ENCODE measurements around the gene IRX2. TPM values are rescaled to one million over a fixed set of nuclear protein-coding genes. Genes with fewer than 3 reads are reported as not detected.

IRX2 gene
- total RNA-seq, 3 donors from 2014 or later, result 0.13 to 0.14 TPM; not detected in 1

DNA sequence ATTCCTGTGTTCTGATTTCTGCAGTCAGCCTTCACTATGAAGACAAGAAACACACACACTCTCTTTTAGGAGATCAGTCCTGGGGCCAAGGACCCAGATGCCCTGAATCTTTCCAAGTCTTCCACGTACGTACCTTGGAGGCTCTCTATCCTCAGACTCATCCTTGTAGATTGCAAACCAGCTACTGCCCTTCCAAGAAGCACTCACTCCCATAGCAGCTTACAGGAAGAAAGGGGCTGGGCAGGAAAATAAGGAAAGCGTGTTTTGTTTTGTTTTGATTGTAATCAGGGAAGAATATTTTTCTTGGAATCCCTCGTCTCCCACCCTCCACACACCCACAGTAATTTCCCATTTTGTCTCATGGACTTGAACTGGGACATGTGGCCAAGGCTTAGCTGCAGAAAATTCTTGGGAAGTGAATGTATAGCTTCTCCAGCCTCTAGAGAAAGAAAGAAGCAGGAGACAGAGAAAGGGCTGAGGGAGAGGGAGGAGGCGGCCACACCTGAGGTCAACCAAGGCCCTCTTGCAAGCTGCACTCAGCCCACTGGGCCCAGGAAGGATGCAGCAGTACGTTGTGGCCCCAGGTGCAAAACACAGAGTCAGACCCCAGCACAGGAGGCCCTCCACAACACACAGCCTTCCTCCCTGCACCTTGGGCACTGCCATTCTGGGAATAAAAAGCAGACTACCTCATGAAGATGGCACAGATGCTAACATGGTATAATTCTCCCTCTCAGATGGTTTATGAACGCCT lies 29.9 kb downstream of the IRX2 start:
- Mint-ChIP-seq H3K4me3 (no peak overlapping the region), H3K27me3 (ENCODE audit: low read depth) (no peaks in the 10 kb centered on the region), H3K36me3 (ENCODE audit: insufficient read depth) (no peaks in the 10 kb centered on the region), H3K4me1 (ENCODE audit: low read depth) (no peaks in the 10 kb centered on the region), H3K9me3 (no peaks in the 10 kb centered on the region)
- no peak for DNase-seq
- ATAC-seq, result no peak

DNA sequence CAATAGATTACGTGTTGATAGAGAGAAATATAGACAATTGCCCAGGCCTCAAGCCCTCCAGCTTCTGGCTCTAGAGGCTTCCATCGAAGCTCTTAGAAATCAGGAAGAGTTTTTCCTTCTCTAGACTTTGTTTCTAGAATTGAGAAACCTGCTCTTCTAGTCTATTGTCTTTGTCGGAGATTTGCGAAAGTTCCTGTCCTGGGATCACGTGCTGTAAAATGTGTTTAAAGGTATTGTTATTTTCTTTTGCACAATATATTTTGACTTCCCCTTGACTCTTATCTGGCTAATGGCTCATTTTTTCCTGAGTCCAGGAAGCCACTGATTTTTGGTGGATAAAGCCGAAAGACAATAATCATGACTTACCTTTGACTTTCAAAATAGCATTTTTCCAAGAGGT lies 32.1 kb downstream of the IRX2 start:
- no peak for ATAC-seq
- DNase-seq, result no peak
- H3K9me3 Mint-ChIP-seq, result no peaks in the 10 kb centered on the region
- H3K4me1 Mint-ChIP-seq (ENCODE audit: low read depth), result no peaks in the 10 kb centered on the region
- no peak overlapping the region for H3K4me3 Mint-ChIP-seq
- no peaks in the 10 kb centered on the region for H3K36me3 Mint-ChIP-seq (ENCODE audit: insufficient read depth)
- no peaks in the 10 kb centered on the region for H3K27me3 Mint-ChIP-seq (ENCODE audit: low read depth)

- Mint-ChIP-seq H3K27me3 (ENCODE audit: low read depth) (no peaks in the 10 kb centered on the region), H3K36me3 (ENCODE audit: insufficient read depth) (no peaks in the 10 kb centered on the region), H3K4me1 (ENCODE audit: low read depth) (no peaks in the 10 kb centered on the region), H3K4me3 (no peak overlapping the region), H3K9me3 (no peaks in the 10 kb centered on the region)
- no peak for DNase-seq
- no peak for ATAC-seq
Observed at GRCh38 chr5:2718115-2718514, 33.4 kb downstream of the IRX2 start.

GRCh38 chr5:2715856-2716255 lies 35.6 kb downstream of the IRX2 start:
- Mint-ChIP-seq H3K4me1 (ENCODE audit: low read depth) (no peaks in the 10 kb centered on the region), H3K36me3 (ENCODE audit: insufficient read depth) (no peaks in the 10 kb centered on the region), H3K27me3 (ENCODE audit: low read depth) (no peaks in the 10 kb centered on the region), H3K4me3 (no peak overlapping the region), H3K9me3 (no peaks in the 10 kb centered on the region)
- DNase-seq (no peak), ATAC-seq (no peak)

DNA sequence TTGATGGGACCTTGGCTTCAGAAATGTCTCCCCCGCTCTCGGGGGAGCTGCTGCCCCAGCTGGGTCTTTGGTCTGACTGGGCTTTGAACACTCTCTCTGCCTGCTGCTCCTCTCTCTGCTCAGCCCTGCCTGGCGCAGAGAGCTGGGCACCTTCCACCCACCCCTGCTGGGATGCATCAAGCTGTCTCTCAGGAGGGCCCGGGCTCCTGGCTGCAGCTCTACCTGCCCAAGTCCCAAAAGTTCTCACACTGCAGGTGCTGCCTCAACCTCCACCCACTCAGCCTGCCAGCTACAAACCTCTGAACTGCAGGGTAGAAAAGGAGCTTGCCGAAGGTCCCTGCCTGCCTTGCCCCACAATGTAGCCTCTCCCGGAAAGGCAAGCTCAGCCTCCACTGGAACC lies 36.7 kb downstream of the IRX2 start:
- Mint-ChIP-seq H3K27me3 (ENCODE audit: low read depth) (no peaks in the 10 kb centered on the region), H3K4me1 (ENCODE audit: low read depth) (no peaks in the 10 kb centered on the region), H3K4me3 (no peak overlapping the region), H3K36me3 (ENCODE audit: insufficient read depth) (no peaks in the 10 kb centered on the region), H3K9me3 (no peaks in the 10 kb centered on the region)
- DNase-seq (no peak), ATAC-seq (no peak)

DNA sequence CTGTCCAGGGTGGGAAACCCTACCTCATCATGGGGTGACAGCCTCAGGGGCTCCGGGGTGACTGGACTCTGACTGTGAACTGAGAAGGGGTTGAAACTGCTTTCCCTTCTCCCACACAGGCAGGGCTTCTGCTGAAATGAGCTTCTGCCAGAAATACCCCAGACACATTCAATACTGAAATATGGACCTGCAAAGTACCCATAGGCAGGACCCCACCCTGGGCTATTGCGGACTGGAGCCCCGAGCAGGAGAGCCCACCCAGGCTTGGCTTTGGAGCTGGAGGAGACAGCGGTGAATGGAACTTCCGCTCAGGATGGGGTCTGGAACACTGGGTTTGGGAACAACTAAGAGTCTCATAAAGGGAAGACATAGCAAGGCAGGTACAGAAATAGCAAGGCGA lies 37.5 kb downstream of the IRX2 start:
- no peak for DNase-seq
- Mint-ChIP-seq H3K4me3 (no peak overlapping the region), H3K36me3 (ENCODE audit: insufficient read depth) (no peaks in the 10 kb centered on the region), H3K4me1 (ENCODE audit: low read depth) (no peaks in the 10 kb centered on the region), H3K27me3 (ENCODE audit: low read depth) (no peaks in the 10 kb centered on the region), H3K9me3 (no peaks in the 10 kb centered on the region)
- no peak for ATAC-seq

DNA sequence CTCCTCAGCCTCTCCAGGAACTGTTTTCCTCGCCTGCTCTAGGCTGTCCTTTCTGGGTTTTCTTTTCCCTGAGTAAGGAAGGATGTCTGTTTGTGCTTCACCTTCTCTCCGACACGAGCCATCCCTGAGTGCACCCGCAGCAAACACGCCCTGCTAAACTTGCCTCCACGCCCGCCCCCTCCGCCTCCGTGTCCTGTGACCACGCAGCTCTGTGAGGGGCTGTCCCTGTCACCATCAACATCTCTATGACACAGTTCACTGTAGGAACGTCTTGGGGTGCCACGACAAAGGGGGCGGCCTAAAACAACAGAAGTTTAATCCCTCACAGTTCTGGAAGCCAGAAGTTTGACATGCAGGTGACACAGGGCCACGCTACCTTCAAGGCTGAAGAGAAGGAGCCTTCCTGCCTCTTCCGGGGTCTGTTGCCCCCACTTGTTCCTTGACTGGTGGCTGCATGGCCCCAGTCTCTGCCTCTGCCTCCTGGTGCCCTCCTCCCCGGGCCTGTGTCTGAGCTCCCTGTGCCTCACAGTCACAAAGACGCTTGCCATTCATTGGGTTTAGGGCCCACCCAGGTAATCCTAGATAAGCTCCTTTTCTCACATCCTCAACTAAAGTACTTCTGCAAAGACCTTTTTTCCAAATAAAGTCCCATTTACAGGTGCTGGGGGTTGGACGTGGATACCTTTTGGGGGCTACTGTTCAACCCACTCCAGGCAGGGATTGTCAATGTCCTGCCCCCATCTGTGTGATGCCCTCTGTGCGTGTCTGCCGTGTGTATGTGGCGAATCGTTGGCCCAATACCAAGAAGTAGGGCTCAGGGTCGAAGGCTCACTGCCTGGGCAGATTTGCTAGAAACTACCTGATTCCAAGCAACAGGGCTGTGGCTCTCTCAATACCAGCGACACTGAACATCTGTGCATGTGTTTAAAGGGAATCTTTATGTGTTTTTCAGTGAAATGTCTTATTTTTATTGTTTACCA lies 39.7 kb downstream of the IRX2 start:
- H3K27me3 Mint-ChIP-seq (ENCODE audit: low read depth), result no peaks in the 10 kb centered on the region
- no peak overlapping the region for H3K4me3 Mint-ChIP-seq
- DNase-seq (no peak), ATAC-seq (no peak)
- H3K4me1 Mint-ChIP-seq (ENCODE audit: low read depth), result no peaks in the 10 kb centered on the region
- H3K9me3 Mint-ChIP-seq, result no peaks in the 10 kb centered on the region
- no peaks in the 10 kb centered on the region for H3K36me3 Mint-ChIP-seq (ENCODE audit: insufficient read depth)

DNA sequence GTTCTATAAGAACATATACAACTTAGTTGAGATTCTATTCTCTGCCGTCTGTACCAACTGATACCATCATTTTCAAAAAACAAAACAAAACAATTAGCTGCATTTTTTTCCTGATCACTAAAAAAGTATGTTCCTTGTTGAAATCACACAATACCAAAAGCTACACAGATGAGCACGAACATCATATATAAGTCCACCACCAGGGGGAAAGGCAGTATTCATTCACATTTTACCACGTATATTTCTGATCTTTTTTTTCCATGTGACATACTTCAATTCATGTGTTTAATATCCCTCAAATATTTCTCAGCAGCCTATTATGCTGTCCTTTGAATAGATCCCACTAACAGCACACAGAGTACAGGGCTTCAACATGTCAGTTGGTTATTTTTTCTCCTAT lies 40.6 kb downstream of the IRX2 start:
- Mint-ChIP-seq H3K9me3 (no peaks in the 10 kb centered on the region), H3K4me3 (no peak overlapping the region), H3K4me1 (ENCODE audit: low read depth) (no peaks in the 10 kb centered on the region), H3K27me3 (ENCODE audit: low read depth) (no peaks in the 10 kb centered on the region), H3K36me3 (ENCODE audit: insufficient read depth) (no peaks in the 10 kb centered on the region)
- ATAC-seq (no peak), DNase-seq (no peak)

- H3K36me3 Mint-ChIP-seq (ENCODE audit: insufficient read depth), result no peaks in the 10 kb centered on the region
- no peak for ATAC-seq
Observed at GRCh38 chr5:2709976-2710689, 41.3 kb downstream of the IRX2 start.

GRCh38 chr5:2708751-2709150 lies 42.7 kb downstream of the IRX2 start:
- H3K9me3 Mint-ChIP-seq, result no peaks in the 10 kb centered on the region
- H3K27me3 Mint-ChIP-seq (ENCODE audit: low read depth), result no peaks in the 10 kb centered on the region
- H3K4me3 Mint-ChIP-seq, result no peak overlapping the region
- DNase-seq (no peak), ATAC-seq (no peak)
- H3K36me3 Mint-ChIP-seq (ENCODE audit: insufficient read depth), result no peaks in the 10 kb centered on the region
- H3K4me1 Mint-ChIP-seq (ENCODE audit: low read depth), result no peaks in the 10 kb centered on the region

More at GRCh38 chr5:2709976-2710689, 41.3 kb downstream of the IRX2 start:
- DNase-seq, result no peak
- Mint-ChIP-seq H3K9me3 (no peaks in the 10 kb centered on the region), H3K4me3 (no peak overlapping the region), H3K4me1 (ENCODE audit: low read depth) (no peaks in the 10 kb centered on the region), H3K27me3 (ENCODE audit: low read depth) (no peaks in the 10 kb centered on the region)

DNA sequence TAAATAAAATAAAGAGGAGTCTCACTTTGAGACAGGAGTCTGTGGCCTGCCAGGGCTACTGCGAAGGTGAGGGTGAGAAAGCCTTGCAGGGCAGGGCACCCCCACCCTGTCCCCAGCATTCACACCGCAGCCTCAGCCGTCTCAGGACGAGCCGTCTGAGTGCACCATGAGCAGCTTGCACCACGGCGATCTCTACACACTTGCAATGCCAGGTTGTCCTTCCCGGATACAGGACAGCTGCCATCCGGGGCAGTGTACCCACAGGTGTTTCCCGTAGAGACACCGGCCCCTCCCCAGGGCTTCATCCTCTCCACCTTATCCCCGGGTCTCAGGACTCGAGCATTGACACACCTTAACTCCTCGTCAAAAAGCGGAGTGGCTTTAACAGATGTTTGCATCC lies 43.3 kb downstream of the IRX2 start:
- no peak for ATAC-seq
- no peaks in the 10 kb centered on the region for H3K9me3 Mint-ChIP-seq

GRCh38 chr5:2705861-2706260 lies 45.6 kb downstream of the IRX2 start:
- DNase-seq (no peak), ATAC-seq (no peak)
- Mint-ChIP-seq H3K4me3 (no peak overlapping the region), H3K4me1 (ENCODE audit: low read depth) (no peaks in the 10 kb centered on the region), H3K27me3 (ENCODE audit: low read depth) (no peaks in the 10 kb centered on the region), H3K9me3 (no peaks in the 10 kb centered on the region), H3K36me3 (ENCODE audit: insufficient read depth) (no peaks in the 10 kb centered on the region)

More for the DNA sequence above, 43.3 kb downstream of the IRX2 start:
- H3K36me3 Mint-ChIP-seq (ENCODE audit: insufficient read depth), result no peaks in the 10 kb centered on the region
- H3K27me3 Mint-ChIP-seq (ENCODE audit: low read depth), result no peaks in the 10 kb centered on the region
- no peaks in the 10 kb centered on the region for H3K4me1 Mint-ChIP-seq (ENCODE audit: low read depth)
- no peak overlapping the region for H3K4me3 Mint-ChIP-seq
- no peak for DNase-seq

DNA sequence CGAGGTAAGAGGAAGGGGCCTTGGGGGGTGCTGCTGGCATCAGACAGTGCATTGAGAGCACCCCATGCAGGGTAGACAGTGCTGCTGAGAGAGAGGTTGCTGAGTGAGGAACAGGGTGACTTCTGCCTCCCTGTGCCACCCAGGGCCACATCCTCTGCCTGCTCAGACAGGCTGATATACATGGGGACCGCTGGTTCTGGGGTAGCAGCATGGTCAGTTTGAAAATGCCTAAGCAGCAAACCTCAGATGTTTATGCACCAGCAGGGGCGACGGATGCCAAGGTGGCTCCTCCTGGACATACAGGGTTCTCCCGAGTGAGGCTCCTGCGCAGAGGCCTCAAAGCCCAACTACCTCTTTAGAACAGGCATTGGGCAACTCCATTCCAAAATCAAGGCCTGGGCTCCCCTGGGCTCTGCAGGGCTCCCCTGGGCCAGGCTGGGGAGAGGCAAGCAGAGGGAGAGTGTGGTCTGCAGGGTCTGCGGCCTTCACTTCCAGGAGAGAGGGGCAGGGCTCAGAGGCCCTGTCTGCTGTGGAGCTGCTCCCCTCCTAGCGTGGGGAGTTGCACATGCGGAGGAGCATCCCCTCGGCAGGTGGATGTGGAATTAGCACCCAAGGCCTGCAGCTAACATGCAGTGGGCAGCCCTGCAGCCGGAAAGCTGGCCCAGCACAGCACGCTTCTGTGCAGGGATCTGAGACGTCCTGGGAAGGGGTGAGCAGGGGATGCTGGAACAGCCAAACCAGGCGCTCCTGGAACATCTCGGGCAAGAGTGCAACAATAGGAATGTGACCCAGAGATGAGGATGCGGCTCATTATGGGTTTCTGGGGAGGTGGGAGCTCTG lies 46.5 kb downstream of the IRX2 start:
- Mint-ChIP-seq H3K4me1 (ENCODE audit: low read depth) (no peaks in the 10 kb centered on the region), H3K4me3 (no peak overlapping the region), H3K36me3 (ENCODE audit: insufficient read depth) (no peaks in the 10 kb centered on the region), H3K27me3 (ENCODE audit: low read depth) (no peaks in the 10 kb centered on the region), H3K9me3 (no peaks in the 10 kb centered on the region)
- no peak for ATAC-seq
- DNase-seq, result no peak

DNA sequence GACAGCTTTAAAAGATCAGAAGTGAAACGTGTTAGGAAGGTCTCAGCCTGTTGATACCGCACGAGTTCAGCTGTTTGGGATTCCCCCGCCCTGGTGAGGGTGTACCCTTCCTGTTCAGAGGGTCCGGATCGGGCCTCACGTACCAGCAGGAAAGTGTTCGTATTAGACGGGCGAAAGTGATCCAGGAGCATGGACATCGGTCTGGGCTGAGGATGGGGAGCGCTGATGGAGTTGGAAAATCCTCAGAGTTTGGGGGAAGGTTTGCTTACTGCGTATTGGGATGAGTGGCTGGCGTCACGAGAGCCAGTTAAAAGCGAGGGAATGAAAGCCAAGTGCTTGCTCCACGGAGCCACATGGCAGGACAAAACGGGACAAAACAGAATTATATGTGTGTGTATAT lies 47.4 kb downstream of the IRX2 start:
- no peaks in the 10 kb centered on the region for H3K36me3 Mint-ChIP-seq (ENCODE audit: insufficient read depth)
- H3K27me3 Mint-ChIP-seq (ENCODE audit: low read depth), result no peaks in the 10 kb centered on the region
- DNase-seq, result no peak
- no peaks in the 10 kb centered on the region for H3K4me1 Mint-ChIP-seq (ENCODE audit: low read depth)
- no peak overlapping the region for H3K4me3 Mint-ChIP-seq
- ATAC-seq, result no peak
- H3K9me3 Mint-ChIP-seq, result no peaks in the 10 kb centered on the region
